Testis (tissue), 2 donors: ENCODE measurements around the gene CINP.

Experiments used
- CTCF ChIP-seq, 3 experiments: fragments of 450-650 bp in 2 of 3; fragments of 200-600 bp in 1 of 3; sonication (generic) in 1 of 3; IDR thresholded peaks; one replicate each; pipeline ENCODE4 v1.5.1; 2016 to 2019; ENCODE audit warnings: antibody characterized with exemption in 3 of 3, mild to moderate bottlenecking in 2 of 3, moderate library complexity in 1 of 3
- POLR2A ChIP-seq: fragments of 450-650 bp; IDR thresholded peaks from one replicate; pipeline ENCODE4 v1.6.1; 2017; ENCODE audit warnings: antibody characterized with exemption, mild to moderate bottlenecking, moderate library complexity

- TF ChIP-seq CTCF (IDR thresholded peaks at IDR 0.05) (no peak), POLR2A (no peak)
These were observed 15.0 kb upstream of the CINP start for GRCh38 chr14:102377696-102378095.
